GM18502 (cell line): Measurements from ENCODE around the gene TFF3.
"Not testable (repeated sequence)": the region's sequence is repeated elsewhere in the genome, so short reads cannot be mapped to it uniquely, and the experiment has no call there.

Experiments
- ATAC-seq: cut with Tn5 transposase; IDR thresholded peaks from one replicate; pipeline ENCODE4 v1.9.1; 2021; ENCODE audit warnings: mild to moderate bottlenecking; ENCODE audit not compliant: unreplicated experiment, poor library complexity

Gene TFF3

GRCh38 chr21:42292563-42293142 lies 22.6 kb downstream of the TFF3 start:
- not testable (repeated sequence) for ATAC-seq

- no peak for ATAC-seq
Measured at GRCh38 chr21:42291751-42292562, 23.3 kb downstream of the TFF3 start.

- no peak for ATAC-seq
Measured at GRCh38 chr21:42291003-42291750, 24.0 kb downstream of the TFF3 start.

- ATAC-seq: no peak
Measured at GRCh38 chr21:42290505-42290904, 24.7 kb downstream of the TFF3 start.

- no peak for ATAC-seq
Measured at GRCh38 chr21:42289926-42290325, 25.3 kb downstream of the TFF3 start.

- ATAC-seq: no peak
Measured at GRCh38 chr21:42288962-42289361, 26.2 kb downstream of the TFF3 start.

- ATAC-seq: no peak
Measured at GRCh38 chr21:42287193-42288083, 27.8 kb downstream of the TFF3 start.

GRCh38 chr21:42286416-42286815 lies 28.8 kb downstream of the TFF3 start:
- no peak for ATAC-seq

GRCh38 chr21:42285569-42286245 lies 29.5 kb downstream of the TFF3 start:
- no peak for ATAC-seq

- ATAC-seq: no peak
Measured at GRCh38 chr21:42282715-42283114, 32.5 kb downstream of the TFF3 start.

GRCh38 chr21:42282021-42282420 lies 33.2 kb downstream of the TFF3 start:
- no peak for ATAC-seq

GRCh38 chr21:42281181-42281680 lies 34.0 kb downstream of the TFF3 start:
- no peak for ATAC-seq

GRCh38 chr21:42280356-42281180 lies 34.6 kb downstream of the TFF3 start:
- no peak for ATAC-seq

GRCh38 chr21:42279888-42280287 lies 35.3 kb downstream of the TFF3 start:
- ATAC-seq: no peak

GRCh38 chr21:42279341-42279871 lies 35.8 kb downstream of the TFF3 start:
- no peak for ATAC-seq

GRCh38 chr21:42278451-42279149 lies 36.6 kb downstream of the TFF3 start:
- ATAC-seq: no peak

GRCh38 chr21:42277593-42277992 lies 37.6 kb downstream of the TFF3 start:
- no peak for ATAC-seq
